Uterus (tissue), 2 donors: ENCODE measurements around the gene CAMK2G.

ENCODE experiments used
- POLR2A ChIP-seq, 2 donors: fragments of 450-650 bp; IDR thresholded peaks; one replicate each; pipeline ENCODE4 v1.6.1; 2016; ENCODE audit warnings: antibody characterized with exemption in 2 of 2, mild to moderate bottlenecking in 1 of 2, moderate library complexity in 1 of 2
- TF ChIP-seq, protein P1 (sequence below), 4 experiments: fragments of 200-600 bp in 2 of 4; fragments of 450-650 bp in 2 of 4; sonication (generic) in 2 of 4; IDR thresholded peaks; one replicate each; pipeline ENCODE4 v1.5.1; 2016 to 2019; ENCODE audit warnings: antibody characterized with exemption in 4 of 4, mild to moderate bottlenecking in 2 of 4, moderate library complexity in 1 of 4

DNA sequence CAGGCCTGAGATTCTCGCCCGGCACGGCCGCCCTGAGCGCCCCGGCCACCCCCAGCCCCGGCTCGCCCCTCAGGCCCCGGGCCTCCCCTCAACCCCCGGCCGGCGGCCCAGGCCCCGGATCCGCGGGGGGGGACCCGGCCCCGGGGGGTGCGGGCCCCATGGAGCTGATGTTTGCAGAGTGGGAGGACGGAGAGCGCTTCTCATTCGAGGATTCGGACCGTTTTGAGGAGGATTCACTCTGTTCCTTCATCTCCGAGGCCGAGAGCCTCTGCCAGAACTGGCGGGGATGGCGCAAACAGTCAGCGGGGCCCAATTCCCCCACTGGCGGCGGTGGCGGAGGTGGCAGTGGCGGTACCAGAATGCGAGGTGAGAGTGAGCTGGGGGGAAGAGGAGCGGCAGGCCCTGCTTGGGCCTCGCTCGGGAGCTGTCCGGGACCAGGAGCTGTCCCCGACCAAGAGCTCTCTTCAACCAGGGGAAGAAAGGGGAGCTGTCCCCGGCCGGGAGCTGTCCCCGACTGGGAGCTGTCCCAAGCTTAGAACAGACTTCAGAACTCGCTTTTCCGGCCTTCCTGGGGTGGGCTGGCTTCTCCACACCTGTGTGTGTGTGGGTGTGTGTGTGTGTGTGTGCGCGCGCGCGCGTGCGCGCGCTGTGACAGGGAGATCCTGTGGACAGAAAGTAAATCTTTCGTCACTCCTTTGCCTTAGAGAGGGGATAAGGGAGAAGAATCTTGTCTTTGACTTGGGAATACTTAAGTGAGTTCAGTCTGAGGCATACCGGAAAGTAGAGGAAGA is 88.4 kb downstream of the CAMK2G start:
- no peak for TF ChIP-seq POLR2A (IDR thresholded peaks at IDR 0.05)
- TF ChIP-seq, protein P1, sequence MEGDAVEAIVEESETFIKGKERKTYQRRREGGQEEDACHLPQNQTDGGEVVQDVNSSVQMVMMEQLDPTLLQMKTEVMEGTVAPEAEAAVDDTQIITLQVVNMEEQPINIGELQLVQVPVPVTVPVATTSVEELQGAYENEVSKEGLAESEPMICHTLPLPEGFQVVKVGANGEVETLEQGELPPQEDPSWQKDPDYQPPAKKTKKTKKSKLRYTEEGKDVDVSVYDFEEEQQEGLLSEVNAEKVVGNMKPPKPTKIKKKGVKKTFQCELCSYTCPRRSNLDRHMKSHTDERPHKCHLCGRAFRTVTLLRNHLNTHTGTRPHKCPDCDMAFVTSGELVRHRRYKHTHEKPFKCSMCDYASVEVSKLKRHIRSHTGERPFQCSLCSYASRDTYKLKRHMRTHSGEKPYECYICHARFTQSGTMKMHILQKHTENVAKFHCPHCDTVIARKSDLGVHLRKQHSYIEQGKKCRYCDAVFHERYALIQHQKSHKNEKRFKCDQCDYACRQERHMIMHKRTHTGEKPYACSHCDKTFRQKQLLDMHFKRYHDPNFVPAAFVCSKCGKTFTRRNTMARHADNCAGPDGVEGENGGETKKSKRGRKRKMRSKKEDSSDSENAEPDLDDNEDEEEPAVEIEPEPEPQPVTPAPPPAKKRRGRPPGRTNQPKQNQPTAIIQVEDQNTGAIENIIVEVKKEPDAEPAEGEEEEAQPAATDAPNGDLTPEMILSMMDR (IDR thresholded peaks at IDR 0.05) = no peak
